Mesothelial cell of epicardium (in vitro differentiated cells): ENCODE measurements around the gene RMI1. TPM values are rescaled to one million over a fixed set of nuclear protein-coding genes. Genes with fewer than 3 reads are reported as not detected.
A peak's percentile ranks its signal among the peaks of the same experiment; 100 is the strongest.

Experiments
- DNase-seq, 2 experiments: peaks; one replicate each; pipeline ENCODE4 v3.0.0; 2021; ENCODE audit warnings: low spot score in 2 of 2; ENCODE audit not compliant: unreplicated experiment in 2 of 2
- H3K27ac Mint-ChIP-seq: 2 replicates; pipeline ENCODE4 v1.8.0; 2021; ENCODE audit warnings: mixed read lengths
- H3K27me3 Mint-ChIP-seq: 2 replicates; pipeline ENCODE4 v1.8.0; 2021; ENCODE audit warnings: low read depth, mixed read lengths
- H3K36me3 Mint-ChIP-seq: 2 replicates; pipeline ENCODE4 v1.8.0; 2021; ENCODE audit warnings: mixed read lengths
- H3K4me1 Mint-ChIP-seq: 2 replicates; pipeline ENCODE4 v1.8.0; 2021; ENCODE audit warnings: mixed read lengths
- H3K4me3 Mint-ChIP-seq: 2 replicates; pipeline ENCODE4 v1.8.0; 2021; ENCODE audit warnings: mild to moderate bottlenecking, moderate library complexity, mixed read lengths
- H3K9me3 Mint-ChIP-seq: 2 replicates; pipeline ENCODE4 v1.8.0; 2021; ENCODE audit warnings: mixed read lengths
- CTCF ChIP-seq: fragments of 200-600 bp; sonication (generic); IDR thresholded peaks from one replicate; pipeline ENCODE4 v1.5.0; 2021; ENCODE audit warnings: antibody characterized with exemption; ENCODE audit not compliant: unreplicated experiment
- total RNA-seq: library from RNA; stranded (reverse); gene quantifications from 3 replicates; pipeline ENCODE4 v1.2.1, GENCODE V29; 2021

The RMI1 gene
- total RNA-seq, 1 donor from 2014 or later = 9.2 TPM

- peaks cover 4% of the 10 kb centered on the region for H3K4me1 Mint-ChIP-seq
- no peak for TF ChIP-seq CTCF
- H3K27me3 Mint-ChIP-seq = no peaks in the 10 kb centered on the region
- H3K4me3 Mint-ChIP-seq = no peak overlapping the region
- peak overlapping the region; percentile 44 for H3K27ac Mint-ChIP-seq
- H3K9me3 Mint-ChIP-seq = no peaks in the 10 kb centered on the region
- no peak for DNase-seq
- peaks cover 23% of the 10 kb centered on the region for H3K36me3 Mint-ChIP-seq
Measured at GRCh38 chr9:83964973-83965349, 15.6 kb upstream of the RMI1 start.

GRCh38 chr9:83965350-83966208 lies 15.0 kb upstream of the RMI1 start:
- DNase-seq = no peak

GRCh38 chr9:83966209-83966582 lies 14.4 kb upstream of the RMI1 start:
- H3K27me3 Mint-ChIP-seq = no peaks in the 10 kb centered on the region
- no peak overlapping the region for H3K4me3 Mint-ChIP-seq
- no peak for TF ChIP-seq CTCF
- peak overlapping the region; percentile 47 for H3K27ac Mint-ChIP-seq
- peaks cover 3% of the 10 kb centered on the region for H3K4me1 Mint-ChIP-seq
- no peaks in the 10 kb centered on the region for H3K9me3 Mint-ChIP-seq
- H3K36me3 Mint-ChIP-seq = peaks cover 34% of the 10 kb centered on the region
- no peak for DNase-seq

More at GRCh38 chr9:83965350-83966208, 15.0 kb upstream of the RMI1 start:
- Mint-ChIP-seq H3K36me3 (peaks cover 28% of the 10 kb centered on the region), H3K27ac (peak overlapping the region; percentile 47), H3K27me3 (no peaks in the 10 kb centered on the region), H3K9me3 (no peaks in the 10 kb centered on the region), H3K4me1 (peaks cover 4% of the 10 kb centered on the region), H3K4me3 (no peak overlapping the region)
- TF ChIP-seq CTCF = no peak

GRCh38 chr9:83967073-83967472 lies 13.5 kb upstream of the RMI1 start:
- H3K9me3 Mint-ChIP-seq = no peaks in the 10 kb centered on the region
- peak overlapping the region; percentile 57 for H3K27ac Mint-ChIP-seq
- peaks cover 2% of the 10 kb centered on the region for H3K4me1 Mint-ChIP-seq
- H3K27me3 Mint-ChIP-seq = no peaks in the 10 kb centered on the region
- H3K4me3 Mint-ChIP-seq = no peak overlapping the region
- no peak for TF ChIP-seq CTCF
- DNase-seq = no peak
- H3K36me3 Mint-ChIP-seq = peaks cover 43% of the 10 kb centered on the region

GRCh38 chr9:83969602-83970001 lies 11.0 kb upstream of the RMI1 start:
- TF ChIP-seq CTCF = no peak
- H3K27ac Mint-ChIP-seq = no peak overlapping the region

More at GRCh38 chr9:83969602-83970001, 11.0 kb upstream of the RMI1 start:
- no peaks in the 10 kb centered on the region for H3K9me3 Mint-ChIP-seq
- no peak overlapping the region for H3K4me3 Mint-ChIP-seq
- H3K27me3 Mint-ChIP-seq = no peaks in the 10 kb centered on the region
- peaks cover 5% of the 10 kb centered on the region for H3K4me1 Mint-ChIP-seq
- no peak for DNase-seq
- peaks cover 59% of the 10 kb centered on the region for H3K36me3 Mint-ChIP-seq
